Uterus (tissue), 4 donors: Measurements from ENCODE around the gene NETO2. TPM values are rescaled to one million over a fixed set of nuclear protein-coding genes. Genes with fewer than 3 reads are reported as not detected.

Experiments
- DNase-seq, 2 donors: peaks; one replicate each; pipeline ENCODE4 v3.0.0-alpha.2; 2019 to 2020
- H3K27ac ChIP-seq, 2 donors: fragments of 200-600 bp; sonication (generic); 1 replicate in 1 of 2; 2 replicates in 1 of 2; pipeline ENCODE4 v1.5.1; 2016 to 2018
- H3K27me3 ChIP-seq, 2 donors: fragments of 200-600 bp; sonication (generic); one replicate each; pipeline ENCODE4 v1.5.1; 2018 to 2019; ENCODE audit warnings: control low read depth in 1 of 2
- H3K36me3 ChIP-seq, 2 donors: fragments of 200-600 bp; sonication (generic); one replicate each; pipeline ENCODE4 v1.5.1; 2019; ENCODE audit warnings: control low read depth in 1 of 2
- H3K4me1 ChIP-seq, 2 donors: fragments of 200-600 bp; sonication (generic); one replicate each; pipeline ENCODE4 v1.5.1; 2018 to 2019; ENCODE audit warnings: control low read depth in 1 of 2
- H3K4me3 ChIP-seq, 2 donors: fragments of 200-600 bp; sonication (generic); 1 replicate in 1 of 2; 2 replicates in 1 of 2; pipeline ENCODE4 v1.5.1; 2018 to 2019; ENCODE audit warnings: mild to moderate bottlenecking in 1 of 2
- H3K9me3 ChIP-seq, 2 donors: fragments of 200-600 bp; sonication (generic); one replicate each; pipeline ENCODE4 v1.5.1; 2019; ENCODE audit warnings: control low read depth in 1 of 2
- POLR2A ChIP-seq, 2 donors: fragments of 450-650 bp; IDR thresholded peaks; one replicate each; pipeline ENCODE4 v1.6.1; 2016; ENCODE audit warnings: antibody characterized with exemption in 2 of 2, mild to moderate bottlenecking in 1 of 2, moderate library complexity in 1 of 2
- intact Hi-C: fragments of 100-400 bp; cut with DNase I; formaldehyde crosslinking; loops from one replicate; pipeline ENCODE4 v1.15.1; 2023; ENCODE audit warnings: low total_unique reads
- total RNA-seq, 4 donors: library from RNA; depleted of rRNA in 3 of 4; stranded (reverse); fragments of >200 nt in 3 of 4; gene quantifications; one replicate each; pipeline versions ENCODE4 v1.1.0 to v1.2.4, GENCODE V29; 2014 to 2023
- TF ChIP-seq, protein P1 (sequence below), 4 experiments: fragments of 200-600 bp in 2 of 4; fragments of 450-650 bp in 2 of 4; sonication (generic) in 2 of 4; IDR thresholded peaks; one replicate each; pipeline ENCODE4 v1.5.1; 2016 to 2019; ENCODE audit warnings: antibody characterized with exemption in 4 of 4, mild to moderate bottlenecking in 2 of 4, moderate library complexity in 1 of 4
- donor health status: DM: yes; HTN: yes; CAD: no.

NETO2 gene
- total RNA-seq, 4 donors from 2014 or later: 0.55 to 14.3 (median 5.0) TPM

DNA sequence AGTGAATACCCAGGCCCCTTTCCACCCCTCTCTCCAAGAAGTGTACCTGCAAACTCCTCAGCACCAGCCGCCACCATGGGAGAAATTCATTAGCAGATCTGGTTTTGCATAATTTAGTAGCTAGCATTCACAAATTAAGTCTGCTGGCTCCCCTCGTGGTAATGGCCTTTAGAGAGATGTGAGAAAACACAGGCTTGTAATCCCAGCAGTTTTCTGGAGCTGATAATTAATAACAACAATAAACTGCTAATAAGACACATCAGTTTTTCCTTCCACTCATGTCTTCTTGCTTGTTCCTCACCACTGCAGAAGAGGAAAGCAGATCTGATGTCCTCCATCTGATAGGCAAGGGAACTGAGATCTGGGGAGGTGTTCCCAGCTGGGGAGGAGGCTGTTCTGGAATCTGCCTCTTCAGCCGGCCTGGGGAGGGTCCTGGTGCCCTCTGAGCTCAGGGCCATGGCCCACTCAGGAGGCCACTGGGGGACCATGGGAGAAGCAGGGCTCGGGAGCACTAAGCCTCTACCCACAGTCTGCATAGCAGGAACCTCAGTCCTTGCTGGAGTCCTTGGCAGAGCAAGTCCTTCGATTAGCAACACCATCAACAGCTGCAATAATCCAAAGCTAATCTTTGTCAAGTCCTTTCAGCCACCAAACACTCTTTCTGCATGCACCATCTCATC lies 96.1 kb downstream of the NETO2 start:
- TF ChIP-seq, protein P1, sequence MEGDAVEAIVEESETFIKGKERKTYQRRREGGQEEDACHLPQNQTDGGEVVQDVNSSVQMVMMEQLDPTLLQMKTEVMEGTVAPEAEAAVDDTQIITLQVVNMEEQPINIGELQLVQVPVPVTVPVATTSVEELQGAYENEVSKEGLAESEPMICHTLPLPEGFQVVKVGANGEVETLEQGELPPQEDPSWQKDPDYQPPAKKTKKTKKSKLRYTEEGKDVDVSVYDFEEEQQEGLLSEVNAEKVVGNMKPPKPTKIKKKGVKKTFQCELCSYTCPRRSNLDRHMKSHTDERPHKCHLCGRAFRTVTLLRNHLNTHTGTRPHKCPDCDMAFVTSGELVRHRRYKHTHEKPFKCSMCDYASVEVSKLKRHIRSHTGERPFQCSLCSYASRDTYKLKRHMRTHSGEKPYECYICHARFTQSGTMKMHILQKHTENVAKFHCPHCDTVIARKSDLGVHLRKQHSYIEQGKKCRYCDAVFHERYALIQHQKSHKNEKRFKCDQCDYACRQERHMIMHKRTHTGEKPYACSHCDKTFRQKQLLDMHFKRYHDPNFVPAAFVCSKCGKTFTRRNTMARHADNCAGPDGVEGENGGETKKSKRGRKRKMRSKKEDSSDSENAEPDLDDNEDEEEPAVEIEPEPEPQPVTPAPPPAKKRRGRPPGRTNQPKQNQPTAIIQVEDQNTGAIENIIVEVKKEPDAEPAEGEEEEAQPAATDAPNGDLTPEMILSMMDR (IDR thresholded peaks at IDR 0.05): no peak
- no peak for TF ChIP-seq POLR2A (IDR thresholded peaks at IDR 0.05)
- no peak overlapping the region for H3K27ac ChIP-seq
- no peaks in the 10 kb centered on the region for H3K36me3 ChIP-seq
- H3K4me1 ChIP-seq: no peaks in the 10 kb centered on the region
- no peaks in the 10 kb centered on the region for H3K9me3 ChIP-seq
- no peak for DNase-seq
- intact Hi-C loops: no loop called here
- no peaks in the 10 kb centered on the region for H3K27me3 ChIP-seq
- H3K4me3 ChIP-seq: no peak overlapping the region

- no peaks in the 10 kb centered on the region for H3K9me3 ChIP-seq
Observed at GRCh38 chr16:47046726-47047523, 96.8 kb downstream of the NETO2 start.

GRCh38 chr16:47045459-47045858 lies 98.3 kb downstream of the NETO2 start:
- H3K27me3 ChIP-seq: no peaks in the 10 kb centered on the region
- H3K36me3 ChIP-seq: no peaks in the 10 kb centered on the region
- no peak for TF ChIP-seq POLR2A (IDR thresholded peaks at IDR 0.05)
- TF ChIP-seq, protein P1 (IDR thresholded peaks at IDR 0.05): no peak
- intact Hi-C loops: no loop called here
- H3K9me3 ChIP-seq: no peaks in the 10 kb centered on the region
- H3K4me1 ChIP-seq: no peaks in the 10 kb centered on the region
- DNase-seq: no peak
- H3K4me3 ChIP-seq: no peak overlapping the region
- no peak overlapping the region for H3K27ac ChIP-seq

More at GRCh38 chr16:47046726-47047523, 96.8 kb downstream of the NETO2 start:
- intact Hi-C loops: no loop called here
- Histone ChIP-seq H3K4me1 (no peaks in the 10 kb centered on the region), H3K27ac (no peak overlapping the region), H3K36me3 (no peaks in the 10 kb centered on the region), H3K4me3 (no peak overlapping the region), H3K27me3 (no peaks in the 10 kb centered on the region)
- DNase-seq: no peak
- TF ChIP-seq, protein P1 (IDR thresholded peaks at IDR 0.05): no peak
- TF ChIP-seq POLR2A (IDR thresholded peaks at IDR 0.05): no peak

DNA sequence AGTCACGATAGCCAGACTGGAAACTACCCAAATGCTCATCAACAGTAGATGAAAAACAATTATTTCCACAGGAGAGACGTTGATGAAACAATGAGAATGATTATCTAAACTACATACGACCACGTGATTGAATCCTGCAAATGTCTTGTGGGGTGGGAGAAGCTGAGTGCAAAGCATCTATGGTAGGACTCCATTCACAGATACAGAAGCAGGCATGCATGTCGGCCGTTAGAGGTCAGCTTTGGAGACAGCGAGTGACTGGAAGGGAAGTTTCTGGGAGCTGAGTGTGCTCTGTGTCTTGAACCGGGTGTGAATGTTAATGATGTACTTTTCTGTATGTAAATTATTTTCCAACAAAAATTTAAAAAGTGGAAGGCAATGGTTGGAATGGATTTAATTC lies 98.7 kb downstream of the NETO2 start:
- no peaks in the 10 kb centered on the region for H3K36me3 ChIP-seq
- no peak overlapping the region for H3K27ac ChIP-seq
- no peaks in the 10 kb centered on the region for H3K27me3 ChIP-seq
- H3K4me3 ChIP-seq: no peak overlapping the region
- intact Hi-C loops: no loop called here
- DNase-seq: no peak
- H3K9me3 ChIP-seq: no peaks in the 10 kb centered on the region
- TF ChIP-seq, protein P1 (IDR thresholded peaks at IDR 0.05): no peak
- TF ChIP-seq POLR2A (IDR thresholded peaks at IDR 0.05): no peak
- no peaks in the 10 kb centered on the region for H3K4me1 ChIP-seq
